Neural cell (in vitro differentiated cells): ENCODE data around the gene MEIOB. TPM values are rescaled to one million over a fixed set of nuclear protein-coding genes. Genes with fewer than 3 reads are reported as not detected.
A peak's percentile ranks its signal among the peaks of the same experiment; 100 is the strongest.

Source experiments
- H2AFZ ChIP-seq: fragments of 200-600, 300-800 bp; sonication (generic), shearing (Covaris generic); 2 replicates; pipeline ENCODE4 v1.6.0; 2014; ENCODE audit warnings: low read depth, mild to moderate bottlenecking, antibody characterized with exemption, low read length, moderate library complexity
- H3F3A ChIP-seq: fragments of 200-600 bp; shearing (Covaris generic); 2 replicates; pipeline ENCODE4 v1.6.1; 2016; ENCODE audit warnings: mild to moderate bottlenecking, moderate library complexity, mixed read lengths, antibody characterized with exemption, low read length; ENCODE audit not compliant: insufficient read depth, poor library complexity, severe bottlenecking
- H3K27ac ChIP-seq: fragments of 200-600, 300-800 bp; sonication (generic), shearing (Covaris generic); 2 replicates; pipeline ENCODE4 v1.5.1; 2014; ENCODE audit warnings: mild to moderate bottlenecking, low read length, moderate library complexity
- H3K27me3 ChIP-seq: fragments of 300-800, 200-600 bp; sonication (generic), shearing (Covaris generic); 2 replicates; pipeline ENCODE4 v1.6.0; 2014; ENCODE audit warnings: mild to moderate bottlenecking, low read depth, low read length, moderate library complexity; ENCODE audit not compliant: insufficient read depth
- H3K36me3 ChIP-seq: fragments of 300-800, 200-600 bp; sonication (generic), shearing (Covaris generic); 2 replicates; pipeline ENCODE4 v1.5.1; 2014; ENCODE audit warnings: mild to moderate bottlenecking, antibody characterized with exemption, low read length, moderate library complexity; ENCODE audit not compliant: insufficient read depth
- H3K4me2 ChIP-seq: fragments of 300-800, 200-600 bp; sonication (generic), shearing (Covaris generic); 2 replicates; pipeline ENCODE4 v1.6.0; 2014; ENCODE audit warnings: mild to moderate bottlenecking, low read length
- H3K4me3 ChIP-seq: fragments of 300-800, 200-600 bp; sonication (generic), shearing (Covaris generic); 2 replicates; pipeline ENCODE4 v1.5.1; 2014; ENCODE audit warnings: mild to moderate bottlenecking, low read length, moderate library complexity
- H3K79me2 ChIP-seq: fragments of 200-600 bp; shearing (Covaris generic); replicated peaks from 2 replicates; pipeline ENCODE4 v1.6.0; 2014; ENCODE audit warnings: mild to moderate bottlenecking, low read length, moderate library complexity; ENCODE audit not compliant: insufficient read depth
- H3K9ac ChIP-seq: fragments of 300-800, 200-600 bp; sonication (generic), shearing (Covaris generic); 2 replicates; pipeline ENCODE4 v1.6.1; 2016; ENCODE audit warnings: mild to moderate bottlenecking, low read length, mixed read lengths
- H3K9me2 ChIP-seq: fragments of 200-600 bp; shearing (Covaris generic); 2 replicates; pipeline ENCODE4 v1.6.1; 2016; ENCODE audit warnings: mild to moderate bottlenecking, low read length, mixed read lengths; ENCODE audit not compliant: insufficient read depth
- H3K9me3 ChIP-seq: fragments of 200-600, 300-800 bp; sonication (generic), shearing (Covaris generic); 2 replicates; pipeline ENCODE4 v1.6.1; 2016; ENCODE audit warnings: mild to moderate bottlenecking, mixed run types, low read length, moderate library complexity, mixed read lengths
- H4K20me1 ChIP-seq: fragments of 200-600 bp; shearing (Covaris generic); 2 replicates; pipeline ENCODE4 v1.6.1; 2016; ENCODE audit warnings: mild to moderate bottlenecking, mixed run types; ENCODE audit not compliant: insufficient read depth
- EZH2 ChIP-seq: fragments of 200-600, 300-800 bp; shearing (Covaris generic), sonication (generic); IDR thresholded peaks from 2 replicates; pipeline ENCODE4 v1.6.1; 2014; ENCODE audit warnings: antibody characterized with exemption, low read length, borderline replicate concordance, mild to moderate bottlenecking; ENCODE audit not compliant: insufficient read depth, poor library complexity, severe bottlenecking
- MXI1 ChIP-seq: fragments of 450-650 bp; conservative IDR thresholded peaks from 2 replicates; pipeline ENCODE4 v1.6.1; 2014; ENCODE audit warnings: antibody characterized with exemption, mild to moderate bottlenecking; ENCODE audit not compliant: poor library complexity, severe bottlenecking
- RAD21 ChIP-seq: fragments of 450-650 bp; conservative IDR thresholded peaks from 2 replicates; pipeline ENCODE4 v1.6.1; 2014; ENCODE audit warnings: antibody characterized with exemption, mild to moderate bottlenecking, moderate library complexity
- TAF1 ChIP-seq: IDR thresholded peaks from 2 replicates; pipeline ENCODE4 v1.6.1; 2012; ENCODE audit warnings: low read depth
- polyA plus RNA-seq: library from polyadenylated mRNA; depleted of rRNA; stranded (reverse); fragments of >200 nt; gene quantifications from 2 replicates; pipeline ENCODE4 v1.2.3, GENCODE V29; 2014
- TF ChIP-seq, protein P1 (sequence below): IDR thresholded peaks from 2 replicates; pipeline ENCODE4 v1.6.1; 2012; ENCODE audit warnings: borderline replicate concordance
- TF ChIP-seq, protein P2 (sequence below): fragments of 450-650 bp; IDR thresholded peaks from 2 replicates; pipeline ENCODE4 v1.5.1; 2014; ENCODE audit warnings: antibody characterized with exemption, mild to moderate bottlenecking, moderate library complexity; ENCODE audit not compliant: poor library complexity, severe bottlenecking

MEIOB gene
- polyA plus RNA-seq, 1 donor from 2014 or later: not detected

GRCh38 chr16:1917665-1918350 lies 45.8 kb upstream of the MEIOB start:
- H3K4me2 ChIP-seq: no peak overlapping the region
- H3F3A ChIP-seq: no peaks in the 10 kb centered on the region
- H3K27me3 ChIP-seq: peaks cover 63% of the 10 kb centered on the region
- H3K79me2 ChIP-seq: no peaks in the 10 kb centered on the region
- TF ChIP-seq, protein P1, sequence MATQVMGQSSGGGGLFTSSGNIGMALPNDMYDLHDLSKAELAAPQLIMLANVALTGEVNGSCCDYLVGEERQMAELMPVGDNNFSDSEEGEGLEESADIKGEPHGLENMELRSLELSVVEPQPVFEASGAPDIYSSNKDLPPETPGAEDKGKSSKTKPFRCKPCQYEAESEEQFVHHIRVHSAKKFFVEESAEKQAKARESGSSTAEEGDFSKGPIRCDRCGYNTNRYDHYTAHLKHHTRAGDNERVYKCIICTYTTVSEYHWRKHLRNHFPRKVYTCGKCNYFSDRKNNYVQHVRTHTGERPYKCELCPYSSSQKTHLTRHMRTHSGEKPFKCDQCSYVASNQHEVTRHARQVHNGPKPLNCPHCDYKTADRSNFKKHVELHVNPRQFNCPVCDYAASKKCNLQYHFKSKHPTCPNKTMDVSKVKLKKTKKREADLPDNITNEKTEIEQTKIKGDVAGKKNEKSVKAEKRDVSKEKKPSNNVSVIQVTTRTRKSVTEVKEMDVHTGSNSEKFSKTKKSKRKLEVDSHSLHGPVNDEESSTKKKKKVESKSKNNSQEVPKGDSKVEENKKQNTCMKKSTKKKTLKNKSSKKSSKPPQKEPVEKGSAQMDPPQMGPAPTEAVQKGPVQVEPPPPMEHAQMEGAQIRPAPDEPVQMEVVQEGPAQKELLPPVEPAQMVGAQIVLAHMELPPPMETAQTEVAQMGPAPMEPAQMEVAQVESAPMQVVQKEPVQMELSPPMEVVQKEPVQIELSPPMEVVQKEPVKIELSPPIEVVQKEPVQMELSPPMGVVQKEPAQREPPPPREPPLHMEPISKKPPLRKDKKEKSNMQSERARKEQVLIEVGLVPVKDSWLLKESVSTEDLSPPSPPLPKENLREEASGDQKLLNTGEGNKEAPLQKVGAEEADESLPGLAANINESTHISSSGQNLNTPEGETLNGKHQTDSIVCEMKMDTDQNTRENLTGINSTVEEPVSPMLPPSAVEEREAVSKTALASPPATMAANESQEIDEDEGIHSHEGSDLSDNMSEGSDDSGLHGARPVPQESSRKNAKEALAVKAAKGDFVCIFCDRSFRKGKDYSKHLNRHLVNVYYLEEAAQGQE: no peak
- TF ChIP-seq EZH2: peak; percentile 90
- TF ChIP-seq MXI1: no peak
- TF ChIP-seq RAD21: no peak
- H3K4me3 ChIP-seq: peak overlapping the region; percentile 47
- no peaks in the 10 kb centered on the region for H3K36me3 ChIP-seq
- H3K9ac ChIP-seq: no peak overlapping the region
- no peaks in the 10 kb centered on the region for H4K20me1 ChIP-seq
- H3K27ac ChIP-seq: no peak overlapping the region
- H3K9me3 ChIP-seq: no peaks in the 10 kb centered on the region
- no peaks in the 10 kb centered on the region for H3K9me2 ChIP-seq
- H2AFZ ChIP-seq: no peak overlapping the region

GRCh38 chr16:1917056-1917664 lies 45.2 kb upstream of the MEIOB start:
- H3K36me3 ChIP-seq: no peaks in the 10 kb centered on the region
- H4K20me1 ChIP-seq: no peaks in the 10 kb centered on the region
- no peaks in the 10 kb centered on the region for H3F3A ChIP-seq
- no peaks in the 10 kb centered on the region for H3K9me3 ChIP-seq
- H3K9ac ChIP-seq: no peak overlapping the region
- H3K4me3 ChIP-seq: peak overlapping the region; percentile 47
- H3K4me2 ChIP-seq: no peak overlapping the region
- no peak overlapping the region for H3K27ac ChIP-seq
- peaks cover 61% of the 10 kb centered on the region for H3K27me3 ChIP-seq
- H3K9me2 ChIP-seq: no peaks in the 10 kb centered on the region
- TF ChIP-seq TAF1 (no peak), RAD21 (no peak), EZH2 (no peak)
- TF ChIP-seq, protein P1: no peak
- TF ChIP-seq, protein P2, sequence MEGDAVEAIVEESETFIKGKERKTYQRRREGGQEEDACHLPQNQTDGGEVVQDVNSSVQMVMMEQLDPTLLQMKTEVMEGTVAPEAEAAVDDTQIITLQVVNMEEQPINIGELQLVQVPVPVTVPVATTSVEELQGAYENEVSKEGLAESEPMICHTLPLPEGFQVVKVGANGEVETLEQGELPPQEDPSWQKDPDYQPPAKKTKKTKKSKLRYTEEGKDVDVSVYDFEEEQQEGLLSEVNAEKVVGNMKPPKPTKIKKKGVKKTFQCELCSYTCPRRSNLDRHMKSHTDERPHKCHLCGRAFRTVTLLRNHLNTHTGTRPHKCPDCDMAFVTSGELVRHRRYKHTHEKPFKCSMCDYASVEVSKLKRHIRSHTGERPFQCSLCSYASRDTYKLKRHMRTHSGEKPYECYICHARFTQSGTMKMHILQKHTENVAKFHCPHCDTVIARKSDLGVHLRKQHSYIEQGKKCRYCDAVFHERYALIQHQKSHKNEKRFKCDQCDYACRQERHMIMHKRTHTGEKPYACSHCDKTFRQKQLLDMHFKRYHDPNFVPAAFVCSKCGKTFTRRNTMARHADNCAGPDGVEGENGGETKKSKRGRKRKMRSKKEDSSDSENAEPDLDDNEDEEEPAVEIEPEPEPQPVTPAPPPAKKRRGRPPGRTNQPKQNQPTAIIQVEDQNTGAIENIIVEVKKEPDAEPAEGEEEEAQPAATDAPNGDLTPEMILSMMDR: no peak
- H3K79me2 ChIP-seq: no peaks in the 10 kb centered on the region
- no peak overlapping the region for H2AFZ ChIP-seq
